SK-N-MC (cell line): ENCODE results near the gene NKX1-1.

Experiments
- EZH2 ChIP-seq: fragments of 200-600 bp; sonication (generic); IDR thresholded peaks from one replicate; pipeline ENCODE4 v1.6.1; 2017; ENCODE audit warnings: antibody characterized with exemption
- POLR2AphosphoS5 ChIP-seq: IDR thresholded peaks from 2 replicates; pipeline ENCODE4 v1.6.1; 2012; ENCODE audit warnings: mild to moderate bottlenecking, low read depth, low read length, borderline replicate concordance

DNA sequence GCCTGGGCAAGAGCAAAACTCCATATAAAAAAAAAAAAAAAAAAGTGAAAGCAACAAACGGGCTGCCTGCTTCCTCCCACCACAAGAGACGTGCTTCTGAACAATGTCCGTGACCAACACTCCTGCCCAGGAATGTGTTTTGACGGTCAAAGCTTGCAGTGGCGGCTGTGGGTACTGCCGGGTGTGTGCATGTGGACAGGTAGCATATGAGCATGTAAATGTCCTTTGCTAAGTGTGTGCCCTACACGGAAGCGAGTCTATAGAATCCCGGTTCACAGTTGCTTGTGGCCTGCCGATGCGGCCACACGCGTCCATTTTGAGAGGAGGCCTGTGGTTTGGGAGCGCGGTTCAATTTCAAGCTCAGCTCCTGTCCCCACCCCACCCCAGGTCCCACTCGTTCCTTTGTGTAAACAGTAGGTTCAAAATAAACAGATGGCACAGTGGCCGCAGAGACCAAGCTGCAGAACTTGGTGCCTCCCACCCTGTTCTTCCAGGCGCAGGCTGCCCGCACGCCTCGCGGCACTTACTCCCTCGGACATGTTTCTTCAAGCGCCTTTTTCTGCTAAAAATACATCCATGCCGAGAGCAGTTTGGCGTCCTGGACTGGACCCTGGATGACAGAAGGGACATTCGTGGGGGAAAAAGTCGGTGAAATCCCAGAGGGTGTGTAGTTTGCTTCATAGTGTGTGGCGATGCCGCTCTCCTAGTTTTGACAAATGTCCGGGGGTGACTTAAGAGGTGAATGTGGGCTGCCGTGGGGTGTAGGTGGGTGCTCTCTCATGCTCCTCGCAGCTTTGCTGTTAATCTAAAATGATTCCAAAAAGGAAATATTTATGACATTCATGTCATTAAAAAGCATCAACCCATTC, 11.5 kb upstream of the NKX1-1 start:
- TF ChIP-seq EZH2 = no peak
- TF ChIP-seq POLR2AphosphoS5 = no peak
